Smooth muscle cell of the brain vasculature (primary cell): ENCODE data around the gene HECTD4.
"Not testable (repeated sequence)": the region's sequence is repeated elsewhere in the genome, so short reads cannot be mapped to it uniquely, and the experiment has no call there.

Experiments used
- DNase-seq: peaks from one replicate; pipeline ENCODE4 v3.0.0-alpha.2; 2012; ENCODE audit warnings: low read depth, low spot score

Gene HECTD4

GRCh38 chr12:112406519-112407488 is 24.6 kb upstream of the HECTD4 start:
- no peak for DNase-seq

- no peak for DNase-seq
These were observed 19.8 kb upstream of the HECTD4 start for GRCh38 chr12:112401903-112402498.

GRCh38 chr12:112401054-112401453 is 18.8 kb upstream of the HECTD4 start:
- no peak for DNase-seq

- DNase-seq = no peak
These were observed 11.1 kb upstream of the HECTD4 start for GRCh38 chr12:112393328-112393727.

GRCh38 chr12:112389922-112390654 is 7.9 kb upstream of the HECTD4 start:
- not testable (repeated sequence) for DNase-seq

DNA sequence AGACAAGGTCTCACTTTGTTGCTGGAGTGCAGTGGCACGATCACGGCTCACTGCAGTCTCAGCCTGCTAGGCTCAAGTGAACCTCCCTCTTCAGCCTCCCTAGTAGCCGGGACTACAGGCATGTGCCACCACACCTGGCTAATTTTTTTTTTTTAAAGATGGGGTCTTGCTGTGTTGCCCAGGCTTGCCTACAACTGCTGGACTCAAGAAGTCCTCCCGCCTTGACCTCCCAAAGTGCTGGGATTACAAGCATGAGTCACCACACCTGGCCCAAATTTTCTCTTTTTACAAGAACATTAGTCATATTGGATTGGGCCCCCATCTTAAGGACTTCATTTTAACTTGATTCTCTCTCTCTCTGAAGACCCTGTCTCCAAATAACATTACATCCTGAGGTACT is 7.0 kb upstream of the HECTD4 start:
- DNase-seq = no peak

DNA sequence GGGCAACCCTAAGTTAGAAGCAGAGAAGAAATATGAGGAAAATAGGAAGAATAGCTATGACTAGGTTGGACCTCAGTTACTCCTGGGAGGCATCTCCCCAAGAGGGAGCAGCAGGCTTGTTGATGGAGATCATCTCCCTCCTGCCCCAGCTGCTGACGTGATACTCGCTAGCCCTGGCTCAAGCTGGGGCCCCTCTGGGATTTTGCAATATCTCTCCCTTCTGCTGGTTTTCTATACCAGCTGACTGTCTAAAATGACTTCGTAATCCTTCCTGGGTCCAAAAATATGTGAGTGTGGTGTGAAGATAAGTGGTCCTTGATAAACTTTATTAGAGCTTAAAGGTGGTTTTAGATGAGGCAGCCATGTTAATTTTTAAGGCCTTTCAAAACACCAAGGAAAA is 4.5 kb upstream of the HECTD4 start:
- DNase-seq = no peak

- no peak for DNase-seq
These were observed 635 bp upstream of the HECTD4 start for GRCh38 chr12:112382866-112383265.

GRCh38 chr12:112381406-112381882 is 787 bp downstream of the HECTD4 start:
- no peak for DNase-seq

- no peak for DNase-seq
These were observed 1.4 kb downstream of the HECTD4 start for GRCh38 chr12:112380663-112381405.

- no peak for DNase-seq
These were observed 7.1 kb downstream of the HECTD4 start for GRCh38 chr12:112375105-112375504.

GRCh38 chr12:112374166-112374740 is 8.0 kb downstream of the HECTD4 start:
- no peak for DNase-seq

DNA sequence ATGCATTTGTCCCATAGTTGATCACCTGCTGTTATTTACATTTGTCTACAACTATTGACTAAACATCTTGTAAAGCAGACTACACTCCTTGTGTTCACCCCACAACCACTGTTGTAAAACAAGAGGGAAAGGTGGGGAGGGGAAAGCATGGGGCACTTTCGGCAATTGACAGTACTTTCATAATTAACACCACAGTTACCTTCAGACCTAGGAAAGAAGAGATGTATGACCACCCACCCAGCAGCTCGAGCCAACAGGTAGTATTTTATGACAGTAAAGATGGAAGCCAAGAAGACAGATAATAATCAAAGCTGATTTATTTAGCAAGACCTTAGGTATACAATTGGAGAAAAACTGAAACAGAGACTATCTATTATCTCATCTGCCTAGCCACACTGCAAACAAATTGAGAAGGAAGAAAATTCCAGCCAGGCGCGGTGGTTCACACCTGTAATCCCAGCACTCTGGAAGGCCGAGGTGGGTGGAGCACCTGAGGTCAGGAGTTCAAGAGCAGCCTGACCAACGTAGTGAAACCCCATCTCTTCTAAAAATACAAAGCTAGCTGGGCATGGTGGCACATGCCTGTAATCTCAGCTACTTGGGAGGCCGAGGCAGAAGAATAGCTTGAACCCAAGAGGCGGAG is 11.2 kb downstream of the HECTD4 start:
- no peak for DNase-seq

- DNase-seq = no peak
These were observed 12.0 kb downstream of the HECTD4 start for GRCh38 chr12:112370199-112370598.

DNA sequence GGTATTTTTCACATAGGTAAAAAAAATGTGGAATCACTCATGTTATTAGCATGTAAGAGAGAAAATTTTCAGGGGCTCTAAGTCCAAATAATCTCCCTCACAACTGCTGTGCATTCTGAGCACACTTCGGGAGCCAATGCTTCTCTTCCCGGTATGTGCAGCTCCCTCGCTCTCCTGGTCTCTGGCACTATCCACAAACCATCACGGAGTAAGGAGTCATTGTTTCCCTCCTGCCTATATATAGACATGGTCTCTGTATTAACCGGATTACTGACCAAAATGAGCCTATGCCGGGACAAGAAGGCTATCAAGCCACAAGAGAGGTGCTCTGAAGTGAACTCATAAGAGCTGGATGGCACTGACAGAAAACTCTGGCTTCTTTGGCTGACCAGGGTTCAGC is 13.4 kb downstream of the HECTD4 start:
- no peak for DNase-seq

GRCh38 chr12:112367965-112368364 is 14.3 kb downstream of the HECTD4 start:
- no peak for DNase-seq

DNA sequence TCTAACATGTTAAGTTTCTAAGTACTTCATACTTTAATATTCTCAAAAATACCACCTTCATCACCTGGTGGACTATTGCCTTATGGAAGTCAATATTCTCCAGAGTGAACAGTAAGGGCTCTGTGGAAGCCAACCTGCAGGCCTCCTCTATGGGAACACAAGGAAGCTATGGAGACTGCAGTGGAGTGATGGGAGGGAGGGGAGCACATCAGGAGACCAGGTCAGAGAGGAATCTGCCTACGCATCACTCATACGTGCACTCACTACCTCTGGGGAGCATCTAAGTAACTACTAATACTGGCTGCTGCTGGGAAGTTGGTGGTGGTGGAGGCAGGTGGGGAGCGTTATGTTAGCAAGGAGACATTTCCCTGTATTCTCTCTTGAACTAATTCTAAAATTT is 19.9 kb downstream of the HECTD4 start:
- DNase-seq = no peak

DNA sequence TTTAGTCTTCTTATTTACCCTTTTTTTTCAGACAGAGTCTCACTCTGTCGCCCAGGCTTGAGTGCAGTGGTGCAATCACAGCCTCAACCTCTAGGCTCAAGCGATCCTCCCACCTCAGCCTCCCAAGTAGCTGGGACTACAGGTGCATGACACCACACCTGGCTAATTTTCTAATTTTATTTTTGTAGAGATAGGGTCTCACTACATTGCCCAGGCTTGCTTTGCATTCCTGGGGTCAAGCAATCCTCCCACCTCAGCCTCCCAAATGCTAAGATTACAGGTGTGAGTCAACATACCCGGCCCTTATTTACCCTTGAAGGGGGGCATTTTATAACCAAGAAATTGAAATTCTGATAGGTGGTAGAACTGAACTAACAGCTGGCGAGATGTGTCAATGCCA is 21.0 kb downstream of the HECTD4 start:
- DNase-seq = no peak

- DNase-seq = no peak
These were observed 22.9 kb downstream of the HECTD4 start for GRCh38 chr12:112359290-112359689.

- no peak for DNase-seq
These were observed 25.0 kb downstream of the HECTD4 start for GRCh38 chr12:112357214-112357613.

GRCh38 chr12:112354399-112354798 is 27.8 kb downstream of the HECTD4 start:
- no peak for DNase-seq
